Measurements from ENCODE around the gene GNB3.
"Not testable (repeated sequence)": the region's sequence is repeated elsewhere in the genome, so short reads cannot be mapped to it uniquely, and the experiment has no call there.

Gene GNB3

DNA sequence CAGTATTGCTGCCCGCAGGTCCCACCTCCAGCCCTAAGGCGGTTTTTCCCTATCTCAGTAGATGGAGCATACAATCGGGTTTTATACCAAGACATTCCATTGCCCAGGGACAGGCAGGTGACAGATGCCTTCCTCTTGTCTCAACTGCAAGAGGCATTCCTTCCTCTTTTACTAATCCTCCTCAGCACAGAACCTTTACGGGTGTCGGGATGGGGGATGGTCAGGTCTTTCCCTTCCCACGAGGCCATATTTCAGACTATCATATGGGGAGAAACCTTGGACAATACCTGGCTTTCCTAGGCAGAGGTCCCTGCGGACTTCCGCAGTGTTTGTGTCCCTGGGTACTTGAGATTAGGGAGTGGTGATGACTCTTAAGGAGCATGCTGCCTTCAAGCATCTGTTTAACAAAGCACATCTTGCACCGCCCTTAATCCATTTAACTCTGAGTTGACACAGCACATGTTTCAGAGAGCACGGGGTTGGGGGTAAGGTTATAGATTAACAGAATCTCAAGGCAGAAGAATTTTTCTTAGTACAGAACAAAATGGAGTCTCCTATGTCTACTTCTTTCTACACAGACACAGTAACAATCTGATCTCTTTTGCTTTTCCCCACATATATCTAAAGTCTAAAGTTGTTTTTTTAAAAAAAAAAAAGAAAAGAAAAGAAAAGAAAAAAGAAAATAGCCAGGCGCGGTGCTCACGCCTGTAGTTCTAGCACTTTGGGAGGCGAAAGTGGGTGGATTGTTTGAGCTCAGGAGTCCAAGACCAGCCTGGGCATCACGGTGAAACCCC is 45.7 kb downstream of the GNB3 start:
- DNase-seq = not testable (repeated sequence)

DNA sequence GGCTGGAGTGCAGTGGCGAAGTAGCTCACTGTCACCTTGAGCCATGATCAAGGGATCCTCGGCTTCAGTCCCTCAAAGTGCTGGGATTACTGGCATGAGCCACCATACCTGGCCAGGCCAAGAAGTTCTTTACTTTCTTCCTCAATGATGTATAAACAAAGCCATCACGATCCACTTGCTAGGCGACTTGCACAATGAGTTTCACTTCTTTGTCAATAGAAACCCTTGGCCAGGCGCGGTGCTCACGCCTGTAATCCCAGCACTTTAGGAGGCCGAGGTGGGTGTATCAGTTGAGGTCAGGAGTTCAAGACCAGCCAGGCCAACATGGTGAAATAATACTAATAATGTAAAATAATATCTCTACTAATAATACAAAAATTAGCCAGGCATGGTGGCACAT is 46.7 kb downstream of the GNB3 start:
- no peak for DNase-seq

DNA sequence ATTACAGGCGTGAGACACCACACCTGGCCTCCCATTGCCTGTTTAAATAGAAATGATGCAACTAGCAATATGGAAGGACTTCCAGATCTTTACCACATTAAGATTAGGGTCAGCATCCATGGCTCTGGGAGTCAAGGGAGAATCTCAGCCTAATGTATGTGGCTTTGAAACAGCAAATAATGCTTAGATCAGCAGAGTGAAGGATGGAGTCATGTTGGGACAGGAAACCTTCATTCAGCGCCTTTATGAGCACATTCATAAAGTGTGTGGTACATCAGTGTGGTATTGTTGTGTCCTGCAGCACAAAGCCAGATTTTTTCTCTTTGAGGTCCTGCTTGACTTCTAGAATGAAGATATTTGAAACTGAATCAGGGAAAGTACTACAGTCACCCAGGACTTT is 47.6 kb downstream of the GNB3 start:
- no peak for DNase-seq

DNA sequence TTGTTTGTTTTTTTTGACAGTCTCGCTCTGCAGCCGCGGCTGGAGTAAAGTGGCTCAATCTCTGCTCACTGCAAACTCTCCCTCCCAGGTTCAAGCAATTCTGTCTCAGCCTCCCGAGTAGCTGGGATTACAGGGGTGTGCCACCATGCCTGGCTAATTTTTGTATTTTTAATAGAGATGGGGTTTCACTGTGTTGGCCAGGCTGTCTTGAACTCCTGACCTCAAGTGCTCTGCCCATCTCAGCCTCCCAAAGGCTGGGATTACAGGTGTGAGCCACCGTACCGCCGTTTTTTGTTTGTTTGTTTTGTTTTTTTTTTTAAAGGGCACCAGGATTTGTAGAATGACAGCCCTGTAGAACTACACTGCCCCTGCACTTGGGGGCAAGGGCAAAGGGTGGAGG is 48.1 kb downstream of the GNB3 start:
- not testable (repeated sequence) for DNase-seq

DNA sequence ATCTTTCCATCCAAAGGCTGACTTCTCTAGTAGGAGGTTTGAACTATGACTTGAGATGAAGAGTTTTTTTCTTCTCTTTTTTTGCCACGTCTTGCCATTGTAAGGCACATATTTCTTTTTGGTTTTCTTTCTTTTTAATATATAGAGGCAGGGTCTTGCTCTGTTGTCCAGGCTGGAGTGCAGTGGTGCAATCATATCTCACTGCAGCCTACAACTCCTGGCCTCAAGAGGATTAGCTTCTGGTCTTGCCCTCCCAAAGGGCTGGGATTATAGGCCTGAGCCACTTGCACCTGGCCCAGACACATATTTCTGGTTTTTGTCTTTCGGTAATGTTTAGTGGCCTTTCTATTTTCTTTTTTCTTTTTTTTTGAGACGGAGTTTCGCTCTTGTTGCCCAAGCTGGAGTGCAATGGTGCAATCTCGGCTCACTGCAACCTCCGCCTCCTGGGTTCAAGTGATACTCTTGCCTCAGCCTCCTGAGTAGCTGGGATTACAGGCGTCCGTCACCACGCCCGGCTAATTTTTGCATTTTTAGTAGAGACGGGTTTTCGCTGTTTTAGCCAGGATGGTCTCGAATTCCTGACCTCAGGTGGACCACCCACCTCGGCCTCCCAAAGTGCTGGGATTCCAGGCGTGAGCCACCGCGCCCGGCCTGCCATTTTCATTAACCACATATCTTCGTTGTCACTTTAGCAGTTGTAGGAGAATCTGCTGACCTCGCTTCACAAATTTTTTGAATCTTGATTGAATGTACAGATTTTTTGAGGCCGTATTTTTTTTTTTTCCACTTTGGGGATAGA is 49.2 kb downstream of the GNB3 start:
- DNase-seq = not testable (repeated sequence)

DNA sequence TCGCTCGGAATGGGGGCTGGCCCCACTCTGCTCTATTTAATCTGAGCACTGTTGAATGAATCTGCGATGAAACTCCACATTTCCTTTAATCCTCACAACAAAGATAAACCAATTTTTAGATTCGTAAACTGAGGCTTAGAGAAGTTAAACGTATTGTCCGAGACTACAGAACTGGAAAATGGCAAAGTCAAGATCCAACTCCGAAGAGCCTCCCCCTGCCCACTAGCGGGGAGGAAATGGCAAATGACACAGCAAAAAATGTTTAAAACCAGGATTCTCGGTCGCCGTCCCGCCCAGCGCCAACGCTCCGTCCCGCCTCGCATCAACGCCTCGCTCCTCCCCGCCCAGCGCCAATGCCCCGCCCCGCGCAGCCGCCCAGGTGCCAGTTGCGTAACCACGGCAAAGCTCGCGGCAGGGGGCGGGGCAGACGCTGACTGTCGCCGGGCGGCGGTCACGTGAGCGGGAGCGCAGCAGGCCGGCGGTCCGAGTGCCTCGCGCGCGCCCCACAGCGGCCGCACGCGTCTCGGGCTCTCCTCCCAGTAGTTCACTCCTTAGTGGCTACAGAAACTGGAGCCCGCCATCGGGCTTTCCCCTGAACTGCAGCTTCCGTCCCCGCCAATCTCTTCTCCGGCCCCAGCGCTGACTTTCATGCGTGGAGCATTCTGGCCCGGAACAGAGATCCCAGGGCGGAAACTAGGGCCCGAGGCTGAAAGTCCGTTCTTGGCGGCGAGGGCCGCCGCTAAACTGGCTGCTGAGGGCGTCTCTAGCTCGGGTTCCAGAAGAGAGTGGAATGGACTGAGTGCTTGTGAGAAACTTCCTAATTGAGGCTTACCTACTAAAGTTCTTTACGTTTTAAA is 50.3 kb downstream of the GNB3 start:
- peak; percentile 99 for DNase-seq

DNA sequence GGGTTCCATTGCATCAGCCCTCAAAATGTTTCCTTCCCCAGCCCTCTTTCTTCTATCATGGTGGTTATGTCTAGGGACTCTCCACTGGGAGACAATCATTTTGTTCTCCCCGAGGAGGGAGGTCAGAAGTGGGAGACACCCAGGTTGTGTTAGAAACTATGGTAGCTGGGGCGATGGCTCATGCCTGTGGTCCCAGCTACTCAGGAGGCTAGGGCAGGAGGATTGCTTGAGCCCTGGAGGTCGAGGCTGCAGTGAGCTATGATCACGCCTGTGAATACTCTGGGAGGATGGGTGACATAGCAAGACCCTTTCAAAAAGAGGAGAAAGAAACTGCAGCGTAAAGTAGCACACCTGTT is 50.9 kb downstream of the GNB3 start:
- no peak for DNase-seq

DNA sequence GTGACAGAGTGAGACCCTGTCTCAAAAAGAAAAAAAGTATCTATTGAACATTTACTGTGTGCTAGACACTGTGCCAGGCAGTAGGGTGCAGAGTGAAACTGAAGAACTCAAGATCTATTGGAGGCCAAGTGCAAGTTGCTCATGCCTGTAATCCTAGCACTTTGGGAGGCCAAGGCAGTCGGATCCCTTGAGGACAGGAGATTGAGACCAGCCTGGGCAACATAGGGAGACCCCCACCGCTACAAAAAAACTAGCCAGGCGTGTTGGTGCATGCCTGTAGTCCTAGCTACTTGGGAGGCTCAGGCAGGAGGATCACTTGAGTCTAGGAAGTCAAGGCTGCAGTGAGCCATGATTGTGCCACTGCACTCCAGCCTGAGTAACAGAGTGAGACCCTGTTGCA is 52.0 kb downstream of the GNB3 start:
- not testable (repeated sequence) for DNase-seq

DNA sequence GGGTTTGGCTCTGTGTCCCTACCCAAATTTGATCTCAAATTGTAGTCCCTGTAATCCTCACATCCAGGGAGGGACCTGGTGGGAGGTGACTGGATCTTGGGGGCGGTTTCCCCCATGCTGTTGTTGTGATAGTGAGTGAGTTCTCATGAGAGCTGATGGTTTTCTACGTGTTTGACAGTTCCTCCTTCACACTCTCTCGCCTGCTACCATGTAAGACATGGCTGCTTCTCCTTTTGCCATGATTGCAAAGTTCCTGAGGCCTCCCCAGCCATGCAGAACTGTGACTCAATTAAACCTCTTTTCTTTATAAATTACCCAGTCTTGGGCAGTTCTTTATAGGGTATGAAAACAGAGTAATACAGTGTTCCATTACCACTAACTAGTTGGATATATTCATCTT is 53.6 kb downstream of the GNB3 start:
- DNase-seq = no peak

Measured in left hindlimb (tissue), 1 donor.